Omental fat pad (tissue), 4 donors: ENCODE measurements around the gene CELF4. TPM values are rescaled to one million over a fixed set of nuclear protein-coding genes. Genes with fewer than 3 reads are reported as not detected.

Source experiments
- ATAC-seq: fragments of 150-250 bp; one replicate; pipeline ENCODE4 v1.9.1; 2016; ENCODE audit warnings: mild to moderate bottlenecking, moderate library complexity; ENCODE audit not compliant: low FRiP score
- DNase-seq: peaks from one replicate; pipeline ENCODE4 v3.0.0-alpha.2; 2019; ENCODE audit warnings: low spot score
- total RNA-seq, 4 donors: library from RNA; depleted of rRNA; stranded (reverse); fragments of >200 nt; gene quantifications; one replicate each; pipeline ENCODE4 v1.1.0, GENCODE V29; 2016
- TF ChIP-seq, protein P1 (sequence below), 3 donors: fragments of 450-650 bp; IDR thresholded peaks; one replicate each; pipeline ENCODE4 v1.5.1; 2016 to 2017; ENCODE audit warnings: antibody characterized with exemption in 3 of 3, mild to moderate bottlenecking in 3 of 3, moderate library complexity in 2 of 3

Gene CELF4
- total RNA-seq, 4 donors from 2014 or later = 0.37 to 0.47 TPM; not detected in 2

DNA sequence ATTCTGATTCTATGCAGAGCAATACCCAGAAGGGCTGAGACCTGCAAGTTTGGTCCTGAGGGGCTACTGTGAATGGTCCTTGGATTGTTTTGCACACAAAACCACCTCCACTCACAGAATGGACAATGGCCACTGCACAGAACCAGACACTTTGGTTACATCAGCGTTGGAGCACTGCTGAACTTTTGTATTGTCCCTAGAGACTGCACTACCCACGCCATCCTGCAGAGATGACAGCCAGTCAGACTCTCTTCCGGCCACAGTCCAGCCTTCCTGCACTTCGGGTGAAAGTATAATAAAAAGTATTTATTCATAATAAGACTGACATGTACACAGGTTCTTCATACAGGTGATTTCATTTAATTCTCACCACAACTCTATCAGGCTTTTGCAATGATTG lies 35.7 kb downstream of the CELF4 start:
- TF ChIP-seq, protein P1, sequence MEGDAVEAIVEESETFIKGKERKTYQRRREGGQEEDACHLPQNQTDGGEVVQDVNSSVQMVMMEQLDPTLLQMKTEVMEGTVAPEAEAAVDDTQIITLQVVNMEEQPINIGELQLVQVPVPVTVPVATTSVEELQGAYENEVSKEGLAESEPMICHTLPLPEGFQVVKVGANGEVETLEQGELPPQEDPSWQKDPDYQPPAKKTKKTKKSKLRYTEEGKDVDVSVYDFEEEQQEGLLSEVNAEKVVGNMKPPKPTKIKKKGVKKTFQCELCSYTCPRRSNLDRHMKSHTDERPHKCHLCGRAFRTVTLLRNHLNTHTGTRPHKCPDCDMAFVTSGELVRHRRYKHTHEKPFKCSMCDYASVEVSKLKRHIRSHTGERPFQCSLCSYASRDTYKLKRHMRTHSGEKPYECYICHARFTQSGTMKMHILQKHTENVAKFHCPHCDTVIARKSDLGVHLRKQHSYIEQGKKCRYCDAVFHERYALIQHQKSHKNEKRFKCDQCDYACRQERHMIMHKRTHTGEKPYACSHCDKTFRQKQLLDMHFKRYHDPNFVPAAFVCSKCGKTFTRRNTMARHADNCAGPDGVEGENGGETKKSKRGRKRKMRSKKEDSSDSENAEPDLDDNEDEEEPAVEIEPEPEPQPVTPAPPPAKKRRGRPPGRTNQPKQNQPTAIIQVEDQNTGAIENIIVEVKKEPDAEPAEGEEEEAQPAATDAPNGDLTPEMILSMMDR (IDR thresholded peaks at IDR 0.05) = no peak
- DNase-seq (no peak), ATAC-seq (no peak)

DNA sequence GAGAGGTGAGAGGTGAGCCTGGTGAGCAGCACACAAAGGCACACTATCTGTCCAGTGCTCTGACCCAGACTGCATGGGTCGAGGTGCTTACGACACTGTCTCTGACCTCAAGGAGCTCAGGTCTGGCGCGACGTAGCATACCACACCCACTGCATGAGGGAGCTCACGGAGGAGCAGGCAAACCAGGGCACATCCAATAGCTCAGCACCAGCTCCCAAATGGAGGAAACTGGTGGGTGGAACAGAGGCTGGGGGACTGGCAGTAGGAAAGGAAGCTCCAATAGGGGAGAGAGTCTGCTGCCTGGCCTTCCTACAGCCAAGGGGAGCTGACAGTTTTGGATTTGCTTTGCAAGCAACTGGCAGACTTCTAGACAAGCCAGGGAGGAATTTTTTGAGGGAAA lies 36.3 kb downstream of the CELF4 start:
- TF ChIP-seq, protein P1 (IDR thresholded peaks at IDR 0.05) = no peak
- DNase-seq = no peak

DNA sequence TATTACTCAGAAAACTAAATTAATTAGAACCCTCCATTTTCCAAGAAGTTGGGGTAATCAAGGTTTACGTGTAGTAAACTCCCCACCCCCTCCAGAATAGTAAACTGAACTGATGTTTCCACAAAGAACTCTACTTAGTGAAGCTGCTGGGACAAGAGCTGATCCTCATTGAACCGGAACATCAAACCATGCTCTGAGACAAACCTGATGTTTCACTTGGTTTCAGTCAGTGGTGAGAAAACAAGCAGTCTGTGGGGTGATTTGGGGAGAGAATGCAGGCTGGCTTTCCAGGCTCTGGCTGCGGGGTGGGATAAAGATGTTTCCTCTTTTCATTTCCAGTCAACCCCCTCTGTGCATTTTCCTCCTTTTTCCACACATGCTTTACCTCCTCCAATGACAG lies 38.2 kb downstream of the CELF4 start:
- DNase-seq (no peak), ATAC-seq (no peak)
- TF ChIP-seq, protein P1 (IDR thresholded peaks at IDR 0.05) = no peak

More for the DNA sequence above, 36.3 kb downstream of the CELF4 start:
- no peak for ATAC-seq

DNA sequence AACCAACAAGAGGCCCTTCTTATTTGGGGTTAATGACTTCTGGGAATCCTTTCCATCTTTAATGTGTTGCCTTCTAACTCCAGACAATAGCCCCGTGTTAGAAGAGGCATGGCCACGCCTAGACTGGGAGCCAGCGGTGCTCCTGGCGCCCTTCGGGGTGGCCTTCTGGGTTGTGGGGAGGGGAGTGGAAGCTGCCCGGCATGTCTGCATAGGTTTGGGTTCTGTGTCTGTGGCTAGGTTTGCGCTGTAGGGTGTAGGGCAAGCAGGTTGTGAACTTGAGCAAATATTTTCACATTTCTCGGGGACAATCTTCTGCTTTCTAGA lies 40.4 kb downstream of the CELF4 start:
- ATAC-seq = no peak
- no peak for DNase-seq
- TF ChIP-seq, protein P1 (IDR thresholded peaks at IDR 0.05) = no peak

DNA sequence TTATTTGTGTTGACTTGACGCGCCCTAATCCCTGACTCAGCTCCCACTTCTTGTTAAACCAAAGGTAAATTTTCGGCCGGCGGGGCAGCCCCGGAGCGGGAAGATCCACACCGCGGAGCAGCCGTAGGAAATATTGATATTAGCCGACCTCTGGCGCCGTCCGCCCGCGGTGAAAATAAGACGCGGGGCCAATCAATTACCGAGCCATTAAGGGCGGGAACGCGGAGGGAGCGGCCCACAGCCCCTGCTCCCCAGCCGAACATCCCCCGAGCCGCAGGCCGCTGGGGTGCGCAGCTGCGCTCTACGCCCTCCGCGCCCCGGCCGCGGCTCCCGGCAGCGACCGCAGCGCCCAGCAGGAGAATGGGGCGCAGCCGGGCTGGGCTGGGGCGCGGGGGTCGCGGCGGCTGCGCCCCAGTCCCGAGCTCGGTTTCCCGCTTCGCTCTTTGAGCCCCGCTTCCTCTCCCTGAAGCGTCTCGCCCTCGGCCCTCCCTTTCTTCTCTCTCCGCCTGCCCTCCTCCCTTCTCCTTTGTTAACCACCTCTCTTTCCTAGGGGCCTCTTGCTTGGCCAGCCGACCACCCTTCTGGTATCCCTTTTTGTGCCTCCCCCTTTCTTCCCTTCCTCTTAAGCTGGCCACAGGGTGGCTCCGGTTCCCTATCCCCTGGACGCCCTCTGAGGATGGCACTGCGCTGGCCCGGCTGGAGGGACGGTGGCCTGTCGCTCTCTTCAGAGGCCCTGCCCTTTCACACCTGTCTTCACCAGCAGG lies 40.9 kb downstream of the CELF4 start:
- DNase-seq = no peak
- no peak for ATAC-seq
- TF ChIP-seq, protein P1 (IDR thresholded peaks at IDR 0.05) = no peak

DNA sequence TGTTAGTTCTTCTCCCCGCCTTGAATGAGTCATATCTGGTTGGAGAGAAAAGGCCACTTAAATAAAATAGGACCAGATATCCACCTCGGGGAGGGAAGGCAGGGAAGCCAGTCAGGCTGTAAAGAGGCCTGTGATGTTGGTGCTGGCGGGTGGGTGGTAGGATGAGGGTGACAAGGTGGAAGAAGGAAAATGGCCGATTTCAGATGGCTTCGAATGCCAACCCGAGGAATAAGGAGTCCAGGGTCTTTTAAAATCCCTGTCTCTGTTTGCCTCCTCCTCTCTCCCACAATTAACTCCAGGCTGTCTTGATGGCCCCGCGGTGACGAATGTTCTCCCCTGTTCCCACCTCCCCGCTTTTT lies 41.5 kb downstream of the CELF4 start:
- DNase-seq (no peak), ATAC-seq (no peak)
- TF ChIP-seq, protein P1 (IDR thresholded peaks at IDR 0.05) = no peak
